ENCODE measurements around the gene PLXNA4.

PLXNA4 gene

DNA sequence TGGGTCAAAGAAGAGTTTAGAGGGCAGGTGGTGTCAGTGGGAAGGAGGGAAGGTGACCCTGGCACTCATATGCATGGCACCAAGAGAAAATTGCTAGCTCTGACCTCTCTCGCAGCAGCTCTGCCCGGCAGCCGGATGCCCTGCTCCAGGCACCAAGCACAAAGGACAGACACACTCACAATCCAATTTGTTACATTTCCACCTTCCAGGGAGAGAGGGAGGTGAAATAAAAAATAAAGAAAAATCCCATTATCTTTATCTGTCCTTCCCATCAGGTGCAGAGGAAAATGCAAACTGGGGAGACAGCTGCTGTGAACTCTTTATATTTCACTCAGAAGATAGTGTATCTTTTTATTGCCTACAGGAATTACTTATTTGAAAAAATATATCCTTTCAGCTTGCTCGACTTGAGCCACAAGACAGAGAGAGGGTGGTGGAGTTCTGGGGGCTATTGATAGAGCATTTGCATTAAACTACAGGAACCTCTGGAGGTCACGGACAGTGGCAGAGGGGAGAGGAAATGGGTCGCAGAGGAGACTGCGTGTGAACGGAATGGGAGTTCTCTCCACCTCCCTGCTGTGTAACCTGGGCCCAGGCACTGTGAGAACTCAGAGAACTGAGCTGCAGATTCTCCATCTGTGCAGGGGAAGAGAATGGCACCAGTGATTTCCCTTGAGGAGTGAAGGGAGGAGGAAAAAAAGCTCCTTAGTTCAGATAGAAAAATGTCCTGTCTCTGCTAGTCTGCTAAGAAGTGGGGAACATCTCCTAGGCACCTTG is 421.4 kb downstream of the PLXNA4 start:
- no peak for DNase-seq

DNA sequence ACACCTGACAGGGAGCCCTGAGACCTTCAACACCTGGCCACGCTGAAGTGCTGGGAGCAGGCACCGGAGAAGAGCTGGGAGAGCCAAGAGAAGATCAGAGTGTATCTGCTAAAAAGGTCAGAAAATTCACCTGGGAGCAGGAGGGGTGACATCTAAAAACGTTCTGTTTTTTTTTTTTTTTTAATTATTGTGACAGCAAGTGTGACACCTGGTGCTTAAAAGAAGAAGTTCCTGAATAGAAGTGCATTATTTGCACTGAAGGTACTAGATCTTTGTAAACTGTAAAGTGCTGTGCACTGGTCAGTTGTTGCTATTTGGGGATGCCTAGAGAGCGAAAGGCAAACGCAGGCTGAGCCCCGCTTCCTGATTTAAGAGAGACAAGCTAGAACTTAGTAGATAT is 422.0 kb downstream of the PLXNA4 start:
- DNase-seq, result no peak

DNA sequence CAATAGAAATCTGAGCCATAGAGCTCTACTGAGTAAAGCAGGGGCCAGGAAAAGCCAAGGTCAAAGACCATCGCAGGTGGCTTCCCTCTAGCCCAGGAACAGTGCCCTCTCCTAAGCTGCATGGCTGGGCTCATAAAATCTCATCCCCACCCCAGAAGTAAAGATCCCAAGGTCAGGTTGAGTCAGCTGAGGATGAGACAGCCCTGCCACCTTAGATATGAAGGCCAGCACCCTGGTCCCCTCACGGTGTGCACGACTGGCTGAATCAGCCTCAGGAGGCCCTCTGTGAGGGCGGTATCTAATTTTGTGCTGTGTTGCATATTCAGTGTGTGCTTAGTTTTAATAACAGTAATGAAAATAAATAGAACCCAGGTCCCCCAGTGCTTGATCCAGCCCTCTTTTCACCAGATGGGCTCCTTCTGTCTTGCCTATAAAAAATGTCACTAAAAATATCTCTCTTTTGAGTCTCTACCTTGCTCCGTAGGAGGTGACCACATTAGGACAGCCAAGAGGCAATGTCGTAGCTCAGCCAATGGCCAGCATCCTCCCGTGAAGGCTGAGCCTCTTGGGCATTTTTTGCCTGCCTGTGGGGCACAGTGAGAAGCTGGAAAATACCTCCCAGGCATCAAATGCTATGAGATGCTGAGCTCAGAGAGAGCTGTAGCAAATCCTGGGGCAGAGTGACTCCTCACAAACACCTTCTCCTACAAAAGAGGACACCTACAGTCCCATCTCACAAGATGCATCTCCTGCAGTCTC is 424.0 kb downstream of the PLXNA4 start:
- no peak for DNase-seq

DNA sequence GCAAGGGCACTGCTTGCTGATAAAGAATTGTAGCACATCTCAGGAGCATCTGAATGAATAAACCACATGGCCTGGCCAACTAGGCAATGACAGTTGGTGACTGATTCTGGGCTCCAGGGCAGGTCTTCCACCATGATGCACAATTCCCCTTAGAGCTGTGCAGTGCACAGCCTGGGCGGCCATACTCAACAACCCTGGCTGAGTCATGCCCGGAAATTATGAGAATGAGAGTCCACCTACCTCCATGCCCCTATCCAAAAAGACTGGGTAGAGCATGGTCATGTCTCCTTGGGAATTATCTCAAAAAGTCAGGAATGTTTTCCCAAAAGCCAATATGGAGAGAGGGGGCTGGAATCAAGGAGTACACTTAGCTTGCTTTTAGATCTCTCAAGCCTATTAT is 425.6 kb downstream of the PLXNA4 start:
- DNase-seq, result no peak

DNA sequence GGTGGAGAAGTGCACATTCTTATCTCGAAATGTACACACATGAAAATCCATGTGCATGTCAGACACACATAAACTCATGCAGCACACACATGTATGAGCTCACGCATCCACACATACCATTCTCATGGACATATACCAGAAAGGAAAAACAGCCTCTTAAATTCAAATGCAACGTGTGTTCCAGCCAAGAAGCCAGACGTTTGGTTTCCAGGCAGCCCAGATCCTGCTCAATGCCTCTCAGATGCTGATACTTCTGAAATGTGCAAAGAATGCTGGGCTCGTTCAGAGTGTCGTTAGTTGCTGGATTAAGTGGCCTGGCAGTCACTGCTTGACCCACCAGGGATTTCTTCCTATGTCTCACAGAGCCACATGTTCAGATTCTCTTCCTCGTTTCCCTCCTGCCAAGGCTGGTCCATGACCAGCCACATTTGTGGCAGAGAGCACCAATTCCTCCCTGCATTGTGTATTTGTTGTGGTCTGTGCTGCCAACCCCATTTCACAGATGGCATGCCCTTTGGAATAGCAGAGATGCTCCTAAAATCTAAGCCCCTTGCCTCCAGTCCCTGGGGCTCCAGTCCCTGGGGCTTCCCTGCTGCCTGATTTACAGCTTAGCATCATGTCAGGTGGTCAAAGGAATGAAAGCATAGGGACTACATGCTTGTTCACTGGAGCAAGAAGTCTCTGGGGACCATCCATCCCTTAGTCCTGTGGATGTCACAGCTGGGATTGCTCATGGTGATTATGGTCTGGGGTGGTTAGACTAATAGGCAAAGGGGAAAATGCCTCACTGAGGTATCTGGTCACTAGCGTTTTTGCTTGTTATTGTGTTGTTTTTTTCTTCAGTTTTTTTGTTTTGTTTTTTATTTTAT is 426.6 kb downstream of the PLXNA4 start:
- no peak for DNase-seq

DNA sequence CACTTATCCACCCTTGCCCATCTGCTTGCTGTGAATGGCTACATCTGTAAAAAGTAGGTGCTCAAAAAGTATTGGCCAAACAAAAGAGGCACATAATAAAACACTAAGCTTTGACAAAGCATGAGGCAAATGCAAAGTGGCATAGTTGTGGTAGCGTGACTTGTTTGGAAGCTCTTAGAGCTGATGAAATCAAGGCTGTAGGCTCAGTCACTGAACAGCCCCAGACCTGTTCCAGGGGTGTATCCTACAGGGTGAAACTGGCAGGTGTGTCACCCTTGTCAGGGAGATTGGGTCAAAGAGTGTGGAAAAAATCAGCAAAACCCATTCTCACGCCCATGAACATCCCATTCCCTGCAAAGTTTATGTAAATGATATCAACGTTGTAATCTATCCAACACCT is 427.4 kb downstream of the PLXNA4 start:
- DNase-seq, result no peak

DNA sequence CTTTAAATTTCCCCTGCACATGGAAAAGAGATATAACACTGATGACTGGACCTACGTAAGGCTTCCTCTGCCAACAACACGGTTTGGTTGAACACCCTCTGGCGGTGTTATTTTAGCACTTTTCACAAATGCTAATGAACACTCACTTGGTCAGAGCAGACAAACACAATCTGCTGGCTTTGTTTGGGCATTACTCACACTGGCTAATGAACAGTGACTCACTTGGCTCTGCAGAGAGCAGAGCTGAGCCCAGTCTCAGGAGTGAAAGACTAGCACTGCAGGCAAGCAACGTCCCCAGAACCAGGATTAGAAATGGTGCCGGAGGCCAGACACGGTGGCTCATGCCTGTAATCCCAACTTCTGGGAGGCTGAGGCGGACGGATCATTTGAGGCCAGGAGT is 430.8 kb downstream of the PLXNA4 start:
- no peak for DNase-seq

DNA sequence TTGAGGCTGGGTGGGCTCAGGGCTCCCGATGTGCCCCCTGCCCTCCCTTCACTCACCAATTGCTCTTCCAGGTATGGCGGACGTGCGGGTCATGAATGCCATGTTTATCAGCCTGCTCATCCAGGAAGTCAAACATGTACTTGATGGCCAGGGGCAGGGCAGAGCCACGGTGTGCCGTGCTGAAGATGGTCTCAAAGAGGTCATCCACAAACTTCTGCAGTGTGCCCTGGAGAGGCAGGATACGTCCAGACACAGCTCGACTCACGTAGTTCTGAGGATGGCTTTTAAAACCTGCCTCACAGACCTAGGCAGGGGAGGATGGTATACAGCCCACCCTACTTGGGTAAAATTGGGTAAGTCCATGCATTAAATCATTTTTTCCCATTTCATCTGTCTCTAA is 431.2 kb downstream of the PLXNA4 start:
- DNase-seq, result no peak

DNA sequence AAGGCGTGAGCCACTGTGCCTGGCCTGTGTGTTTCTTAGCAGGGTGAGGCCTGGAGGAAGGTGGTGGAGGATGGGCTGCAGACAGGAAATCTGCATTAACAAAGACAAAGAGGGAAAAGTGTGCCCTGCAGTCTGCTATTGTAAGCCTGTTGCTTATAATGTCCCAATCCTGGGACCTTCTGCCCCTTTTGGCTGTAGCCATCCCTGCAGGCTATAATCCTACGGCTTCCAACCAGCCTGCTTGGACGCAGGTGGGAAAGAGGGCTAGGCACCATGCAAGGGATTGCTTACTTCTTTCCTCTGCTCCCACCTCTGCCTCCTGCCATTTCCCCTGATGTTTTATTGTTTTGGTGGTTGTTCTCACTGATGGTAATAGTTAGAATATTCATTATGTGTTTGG is 434.3 kb downstream of the PLXNA4 start:
- DNase-seq, result no peak

DNA sequence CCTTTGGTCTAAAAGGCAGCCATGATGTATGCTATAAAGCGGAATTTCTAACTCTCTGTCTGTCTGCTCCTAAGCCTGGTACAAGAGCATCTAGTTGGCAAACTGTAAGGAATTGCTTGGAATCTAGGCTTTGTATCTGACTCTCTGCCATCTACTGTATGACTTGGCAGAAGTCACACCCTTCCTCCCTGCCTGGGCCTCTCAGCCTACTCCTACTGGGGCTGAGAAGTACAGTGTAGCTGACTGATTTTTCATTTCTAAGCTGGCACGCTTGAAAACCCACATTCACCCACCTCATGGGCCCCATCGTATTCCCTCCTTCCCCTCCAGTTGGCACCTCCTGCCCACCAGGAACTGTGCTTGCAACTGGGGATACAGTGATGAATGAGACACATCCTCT is 435.2 kb downstream of the PLXNA4 start:
- DNase-seq, result no peak

DNA sequence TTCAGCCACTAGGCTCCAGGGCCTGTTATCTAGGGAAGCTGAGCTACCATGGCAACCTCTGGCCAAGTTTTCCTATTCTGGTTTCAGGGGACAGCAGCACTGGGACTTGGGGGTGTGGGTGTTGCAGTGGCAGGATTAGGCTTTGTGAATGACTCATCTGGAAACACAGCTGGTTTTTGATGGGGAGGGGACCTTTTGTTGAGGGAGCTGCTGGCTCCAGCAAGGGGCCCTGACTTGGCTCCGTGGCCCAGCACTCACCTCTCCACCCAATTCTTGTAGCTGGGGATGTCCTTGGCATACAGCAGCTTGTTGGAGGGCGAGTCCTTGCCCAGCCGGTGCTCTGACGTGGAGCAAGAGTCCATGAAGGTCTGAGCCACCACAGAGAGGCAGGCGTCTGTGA is 435.9 kb downstream of the PLXNA4 start:
- no peak for DNase-seq

DNA sequence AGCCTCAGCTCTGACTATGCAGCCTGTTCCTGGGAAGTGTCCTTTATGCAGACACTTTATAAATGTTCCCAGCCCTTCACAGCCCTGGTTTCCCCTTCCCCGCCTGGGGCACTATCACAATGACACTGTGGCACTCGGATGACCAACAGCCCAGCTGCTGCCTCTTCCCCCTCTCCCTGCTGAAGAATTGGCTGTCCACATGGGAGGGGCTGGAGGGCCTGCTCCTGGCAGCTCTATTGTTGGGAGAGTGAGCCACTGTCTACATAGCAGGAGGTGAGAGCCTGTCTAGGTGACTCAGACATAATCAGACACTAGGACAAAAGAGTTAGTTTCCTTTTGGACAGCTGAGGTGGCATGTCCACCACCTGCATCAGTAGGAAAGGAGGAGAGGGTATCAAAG is 437.5 kb downstream of the PLXNA4 start:
- no peak for DNase-seq

DNA sequence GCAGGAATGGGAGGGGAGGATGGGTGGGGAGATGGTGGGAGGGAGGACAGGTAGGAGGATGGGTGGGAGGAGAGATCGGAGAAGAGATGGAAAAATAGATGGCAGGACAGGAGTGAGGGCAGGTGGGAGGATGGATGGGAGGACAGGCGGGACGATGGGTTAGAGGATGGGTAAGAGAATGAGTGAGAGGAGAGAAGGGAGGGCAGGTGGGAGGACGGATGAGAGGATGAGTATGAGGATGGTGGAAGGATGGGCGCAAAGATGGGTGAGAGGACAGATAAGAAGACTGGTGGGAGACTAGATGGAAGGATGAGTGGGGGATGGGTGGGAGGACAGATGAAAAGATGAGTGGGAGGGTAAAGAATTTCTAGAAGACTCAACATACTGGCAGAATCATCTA is 438.6 kb downstream of the PLXNA4 start:
- no peak for DNase-seq

DNA sequence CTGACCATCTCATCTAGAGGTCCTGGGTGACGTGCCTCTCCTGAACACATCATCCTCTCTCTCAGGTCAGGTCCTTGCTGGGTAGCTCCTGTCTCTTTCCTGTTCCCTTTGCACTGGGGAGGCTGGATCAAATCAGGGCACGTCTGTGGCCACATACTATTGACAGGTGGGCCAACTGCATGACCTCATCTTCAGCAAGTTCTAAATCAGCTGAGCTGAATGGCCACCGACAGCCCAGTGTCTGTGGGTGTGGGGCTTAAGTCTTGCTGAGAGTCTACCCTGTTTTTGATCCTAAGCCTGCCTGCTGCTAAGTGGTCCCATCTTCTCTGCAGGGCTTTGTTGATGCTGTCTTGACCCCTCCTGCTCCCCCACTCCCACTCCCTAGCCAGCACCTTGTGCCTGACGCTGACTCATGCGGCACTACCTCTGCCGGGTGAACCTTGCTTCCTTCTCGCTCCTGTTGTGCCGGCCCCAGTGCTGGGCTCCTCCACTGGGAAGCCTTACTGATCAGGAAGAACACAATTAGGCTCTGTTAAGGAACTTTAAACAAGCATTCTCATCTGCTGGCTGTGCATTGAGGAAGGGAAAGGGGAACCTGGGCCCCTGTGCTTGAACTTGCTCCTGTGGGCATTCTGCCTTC is 440.4 kb downstream of the PLXNA4 start:
- DNase-seq, result no peak

DNA sequence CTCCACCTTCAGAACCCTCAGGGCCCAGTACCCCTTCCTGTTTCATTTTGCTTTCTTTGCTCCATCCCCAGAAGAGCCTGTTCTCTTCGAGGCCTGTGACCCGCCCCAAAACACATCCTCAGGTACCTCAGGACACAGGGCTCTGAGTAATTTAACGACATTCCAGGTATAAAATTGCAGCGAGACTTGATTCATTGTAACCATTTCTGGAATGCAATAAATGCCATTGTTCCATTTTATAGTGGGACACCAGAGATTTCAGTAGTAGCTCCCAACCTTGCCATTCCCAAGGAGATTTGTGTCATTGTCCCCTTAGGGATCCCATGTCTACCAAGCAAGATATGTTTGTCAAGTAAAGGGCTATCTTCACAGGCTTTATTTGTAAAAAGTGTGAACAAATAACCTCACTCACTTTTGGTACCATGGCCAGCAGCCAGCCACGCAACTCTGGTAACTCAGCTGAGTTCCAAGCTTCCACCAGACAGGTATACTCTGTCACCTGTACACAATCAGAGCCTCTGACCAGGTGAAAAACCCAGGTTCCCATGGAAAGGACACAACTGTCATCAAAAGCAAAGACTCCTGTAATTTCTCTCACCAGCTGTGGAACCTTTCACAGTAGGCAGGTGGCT is 441.3 kb downstream of the PLXNA4 start:
- DNase-seq, result no peak

DNA sequence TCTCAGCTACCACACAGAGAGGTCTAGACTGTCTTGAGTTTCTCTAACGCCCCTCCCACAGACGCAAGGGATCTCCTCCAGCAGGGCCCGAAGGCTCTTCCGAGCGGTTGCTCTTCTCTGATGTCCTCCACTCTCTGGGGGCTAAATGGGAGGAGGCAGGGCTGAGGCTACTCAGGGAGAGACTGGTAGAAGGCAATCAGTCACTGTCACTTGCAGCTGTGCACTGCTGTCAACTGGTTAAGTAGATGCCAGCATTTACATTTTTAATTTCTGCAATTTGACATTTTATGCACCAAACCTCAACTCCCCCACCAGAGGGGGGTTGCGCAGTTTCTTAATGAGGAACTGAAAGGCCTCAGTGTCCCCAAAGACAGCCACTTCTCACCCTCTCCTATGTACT is 442.8 kb downstream of the PLXNA4 start:
- no peak for DNase-seq

DNA sequence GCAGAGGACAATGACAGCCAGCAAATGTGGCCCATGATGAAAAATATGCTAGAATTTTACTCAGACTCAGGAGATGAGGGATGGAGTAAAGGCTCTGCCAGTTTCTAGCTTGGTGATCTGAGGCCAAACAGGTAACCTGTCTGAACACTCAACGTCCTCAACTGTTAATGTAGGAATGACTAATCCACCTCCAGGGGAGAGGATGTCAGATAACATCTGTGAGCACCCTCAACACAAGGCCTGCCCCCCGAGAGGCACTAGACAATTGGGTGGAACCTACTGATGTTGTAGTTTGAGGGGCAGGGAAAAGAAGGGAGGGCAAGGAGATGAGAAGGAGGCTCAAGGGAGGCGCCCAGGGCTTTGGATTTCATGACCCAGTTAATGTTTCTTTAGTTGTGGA is 445.1 kb downstream of the PLXNA4 start:
- DNase-seq, result no peak

DNA sequence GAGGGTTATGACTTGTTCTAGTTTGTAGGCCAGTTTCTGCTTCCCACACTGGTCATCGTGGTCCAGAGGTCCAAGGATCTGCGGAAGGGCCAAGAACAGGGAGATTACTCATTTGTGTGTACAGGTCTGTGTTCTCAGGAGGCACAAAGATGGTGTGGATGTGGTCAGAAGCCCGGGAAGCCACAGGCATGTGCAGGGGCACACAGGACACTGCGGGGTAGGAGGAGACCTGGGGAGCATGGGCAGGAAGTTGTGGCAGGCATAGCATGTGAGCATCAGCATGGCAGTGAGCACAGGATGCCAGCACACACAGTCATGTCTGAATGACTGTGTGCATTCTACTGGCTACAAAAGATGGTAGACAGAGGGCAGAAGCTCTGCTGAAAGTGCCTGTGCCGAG is 445.8 kb downstream of the PLXNA4 start:
- DNase-seq, result no peak

DNA sequence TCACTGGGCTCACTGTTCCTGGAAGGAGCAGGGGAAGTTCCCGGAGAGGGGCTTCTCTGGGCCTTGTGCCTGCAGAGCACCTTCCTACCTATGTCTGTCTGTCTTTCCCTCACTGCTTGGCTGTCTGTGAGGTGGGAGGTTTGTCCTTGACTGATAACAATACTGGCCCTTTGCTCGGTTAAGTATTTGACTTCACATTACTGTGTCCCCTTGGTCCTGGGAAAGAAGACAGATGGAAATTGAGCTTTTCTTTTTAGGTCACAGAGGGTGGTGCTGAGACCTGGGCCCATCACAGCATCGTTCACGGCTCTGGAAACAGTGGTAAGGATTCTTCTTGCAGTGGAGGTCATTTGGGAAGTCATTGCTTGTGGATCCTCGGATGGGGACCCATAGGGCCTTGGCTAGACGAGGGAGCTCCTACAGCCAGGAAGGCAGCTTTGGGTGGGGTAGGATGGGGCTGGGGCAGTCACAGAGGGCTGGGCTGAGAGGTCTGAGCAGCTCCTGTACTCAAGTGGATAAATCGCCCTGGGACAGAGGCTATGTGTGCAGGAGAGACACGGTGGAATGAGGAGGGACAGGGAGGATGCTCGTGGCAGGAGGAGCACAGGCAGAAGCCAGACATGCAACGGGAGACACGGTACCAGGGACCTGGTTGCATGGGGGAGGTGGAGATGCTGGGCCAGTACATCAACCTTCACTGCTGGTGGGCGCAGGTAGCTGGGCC is 450.2 kb downstream of the PLXNA4 start:
- no peak for DNase-seq

DNA sequence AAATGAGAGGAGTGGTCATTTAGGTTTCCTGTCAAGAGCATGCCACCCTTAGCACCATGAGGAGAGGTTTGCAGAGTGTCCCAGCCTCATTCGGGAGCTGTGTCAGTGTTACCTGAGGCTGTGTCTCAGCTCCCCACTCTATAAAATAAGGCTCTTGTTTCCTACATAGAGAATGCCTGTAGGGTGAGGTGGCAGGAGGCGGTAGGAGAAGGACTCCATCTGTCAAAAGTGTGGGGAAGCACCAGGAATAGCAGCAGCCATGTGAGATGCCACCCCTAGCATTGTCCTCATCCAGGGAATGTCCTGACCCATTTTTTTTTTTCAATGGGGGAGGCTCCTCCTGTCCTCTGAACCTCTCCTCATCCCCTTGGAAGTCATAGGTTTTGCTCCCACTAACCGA is 451.2 kb downstream of the PLXNA4 start:
- no peak for DNase-seq

DNA sequence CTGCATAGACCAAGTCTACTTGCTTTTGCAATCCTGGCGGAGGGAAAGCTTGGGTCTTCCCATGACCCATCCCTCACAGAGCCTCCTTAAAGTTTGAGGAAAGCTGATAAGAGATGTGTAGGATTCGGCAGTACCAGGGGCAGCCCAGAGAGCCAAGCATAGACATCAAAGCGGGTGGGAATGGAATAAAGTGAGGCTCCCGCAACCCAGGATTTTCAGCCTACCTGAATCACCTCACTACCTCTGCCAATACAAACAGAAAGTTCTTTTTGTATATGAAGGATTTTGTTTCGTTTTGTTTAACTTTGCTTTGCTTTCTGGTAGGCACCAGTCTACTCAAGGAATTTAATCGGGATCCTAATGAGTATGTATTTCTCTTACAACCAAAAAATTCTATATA is 451.7 kb downstream of the PLXNA4 start:
- DNase-seq, result no peak

DNA sequence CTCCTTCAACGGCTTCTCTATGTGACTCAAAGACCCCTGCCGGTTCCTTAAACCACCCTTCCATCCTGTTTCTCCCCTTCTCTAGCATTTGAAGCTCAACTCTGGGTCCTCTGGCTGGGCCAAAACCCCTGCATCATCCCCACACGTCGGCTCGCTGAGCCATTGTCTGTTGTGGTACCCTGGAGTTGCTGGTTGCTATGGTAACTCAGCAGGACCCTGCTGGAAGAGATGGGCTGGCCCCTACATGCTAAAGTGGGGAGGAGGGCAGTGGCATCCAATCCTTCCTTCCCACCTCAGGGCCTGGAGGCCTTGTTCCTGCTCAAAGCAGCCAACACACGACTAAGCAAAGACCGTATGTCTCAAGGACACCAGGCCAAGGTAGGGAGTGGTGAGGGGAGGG is 452.5 kb downstream of the PLXNA4 start:
- no peak for DNase-seq

Data from OCI-M1 (cell line).